ENCODE results near the gene TMEM131L.
A peak's percentile ranks its signal among the peaks of the same experiment; 100 is the strongest.
"Not testable (repeated sequence)": the region's sequence is repeated elsewhere in the genome, so short reads cannot be mapped to it uniquely, and the experiment has no call there.

The TMEM131L gene, protein sequence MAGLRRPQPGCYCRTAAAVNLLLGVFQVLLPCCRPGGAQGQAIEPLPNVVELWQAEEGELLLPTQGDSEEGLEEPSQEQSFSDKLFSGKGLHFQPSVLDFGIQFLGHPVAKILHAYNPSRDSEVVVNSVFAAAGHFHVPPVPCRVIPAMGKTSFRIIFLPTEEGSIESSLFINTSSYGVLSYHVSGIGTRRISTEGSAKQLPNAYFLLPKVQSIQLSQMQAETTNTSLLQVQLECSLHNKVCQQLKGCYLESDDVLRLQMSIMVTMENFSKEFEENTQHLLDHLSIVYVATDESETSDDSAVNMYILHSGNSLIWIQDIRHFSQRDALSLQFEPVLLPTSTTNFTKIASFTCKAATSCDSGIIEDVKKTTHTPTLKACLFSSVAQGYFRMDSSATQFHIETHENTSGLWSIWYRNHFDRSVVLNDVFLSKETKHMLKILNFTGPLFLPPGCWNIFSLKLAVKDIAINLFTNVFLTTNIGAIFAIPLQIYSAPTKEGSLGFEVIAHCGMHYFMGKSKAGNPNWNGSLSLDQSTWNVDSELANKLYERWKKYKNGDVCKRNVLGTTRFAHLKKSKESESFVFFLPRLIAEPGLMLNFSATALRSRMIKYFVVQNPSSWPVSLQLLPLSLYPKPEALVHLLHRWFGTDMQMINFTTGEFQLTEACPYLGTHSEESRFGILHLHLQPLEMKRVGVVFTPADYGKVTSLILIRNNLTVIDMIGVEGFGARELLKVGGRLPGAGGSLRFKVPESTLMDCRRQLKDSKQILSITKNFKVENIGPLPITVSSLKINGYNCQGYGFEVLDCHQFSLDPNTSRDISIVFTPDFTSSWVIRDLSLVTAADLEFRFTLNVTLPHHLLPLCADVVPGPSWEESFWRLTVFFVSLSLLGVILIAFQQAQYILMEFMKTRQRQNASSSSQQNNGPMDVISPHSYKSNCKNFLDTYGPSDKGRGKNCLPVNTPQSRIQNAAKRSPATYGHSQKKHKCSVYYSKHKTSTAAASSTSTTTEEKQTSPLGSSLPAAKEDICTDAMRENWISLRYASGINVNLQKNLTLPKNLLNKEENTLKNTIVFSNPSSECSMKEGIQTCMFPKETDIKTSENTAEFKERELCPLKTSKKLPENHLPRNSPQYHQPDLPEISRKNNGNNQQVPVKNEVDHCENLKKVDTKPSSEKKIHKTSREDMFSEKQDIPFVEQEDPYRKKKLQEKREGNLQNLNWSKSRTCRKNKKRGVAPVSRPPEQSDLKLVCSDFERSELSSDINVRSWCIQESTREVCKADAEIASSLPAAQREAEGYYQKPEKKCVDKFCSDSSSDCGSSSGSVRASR (N-terminal part only)

DNA sequence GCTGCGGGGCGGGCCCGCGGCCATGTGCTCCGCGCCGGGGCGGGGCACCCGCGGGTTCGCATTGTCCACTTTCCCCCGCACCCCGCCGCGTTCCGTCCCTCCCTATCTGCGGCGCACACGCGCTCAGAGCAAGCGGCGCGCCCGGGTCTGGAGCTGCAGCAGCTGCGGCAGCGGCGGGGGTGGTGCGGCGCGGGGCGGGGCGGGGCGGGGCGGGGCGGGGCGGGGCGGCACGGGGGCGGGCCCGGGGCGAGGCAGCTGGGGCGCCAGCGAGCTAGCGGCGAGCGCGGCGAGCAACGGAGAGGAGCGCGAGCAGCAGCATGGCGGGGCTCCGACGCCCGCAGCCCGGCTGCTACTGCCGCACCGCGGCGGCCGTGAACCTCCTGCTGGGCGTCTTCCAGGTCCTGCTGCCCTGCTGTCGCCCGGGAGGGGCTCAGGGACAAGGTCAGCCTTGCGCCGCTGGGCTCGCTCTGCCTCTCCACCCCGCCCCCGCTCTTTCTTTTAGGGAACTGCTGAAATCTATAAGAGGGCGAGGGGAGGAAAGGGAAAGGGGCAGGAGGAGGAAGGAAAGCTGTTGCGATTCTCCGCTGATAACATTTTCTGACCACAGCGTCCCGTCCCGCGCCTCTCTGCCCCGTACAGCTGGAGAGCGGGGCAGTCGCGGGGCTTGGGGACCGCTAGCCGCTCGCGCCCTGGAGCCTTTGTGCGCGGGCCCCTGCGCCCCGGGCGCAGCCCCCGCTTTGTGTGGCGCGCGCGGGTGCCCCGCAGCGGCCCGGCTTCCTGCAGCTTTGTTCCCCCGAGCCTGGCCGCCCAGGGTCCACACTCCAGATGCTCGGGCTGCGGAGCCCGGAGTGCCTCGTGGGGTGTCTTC is at the start of gene TMEM131L:
TSS of gene TMEM131L (plus strand) at position 280 of the 868 bp plus-strand sequence. CDS start at position 318, 38 bp downstream.
- DNase-seq (ENCODE audit: low read depth in 3 of 3) = peak; percentile 46 to 65 (median 60)

DNA sequence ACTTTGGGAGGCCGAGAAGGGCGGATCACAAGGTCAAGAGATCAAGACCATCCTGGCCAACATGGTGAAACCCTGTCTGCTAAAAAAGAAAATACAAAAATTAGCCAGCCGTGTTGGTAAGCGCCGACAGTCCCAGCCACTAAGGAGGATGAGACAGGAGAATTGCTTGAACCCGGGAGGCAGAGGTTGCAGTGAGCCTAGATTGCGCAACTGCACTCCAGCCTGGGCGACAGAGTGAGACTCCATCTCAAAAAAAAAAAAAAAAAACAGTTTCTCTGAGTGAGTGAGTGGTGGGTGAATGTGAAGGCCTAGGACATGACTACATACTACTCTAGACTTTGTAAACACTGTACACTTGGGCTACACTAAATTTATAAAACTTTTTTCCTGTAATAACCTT is 49.7 kb upstream of the TMEM131L start:
- DNase-seq (ENCODE audit: low read depth in 3 of 3) = not testable (repeated sequence)

DNA sequence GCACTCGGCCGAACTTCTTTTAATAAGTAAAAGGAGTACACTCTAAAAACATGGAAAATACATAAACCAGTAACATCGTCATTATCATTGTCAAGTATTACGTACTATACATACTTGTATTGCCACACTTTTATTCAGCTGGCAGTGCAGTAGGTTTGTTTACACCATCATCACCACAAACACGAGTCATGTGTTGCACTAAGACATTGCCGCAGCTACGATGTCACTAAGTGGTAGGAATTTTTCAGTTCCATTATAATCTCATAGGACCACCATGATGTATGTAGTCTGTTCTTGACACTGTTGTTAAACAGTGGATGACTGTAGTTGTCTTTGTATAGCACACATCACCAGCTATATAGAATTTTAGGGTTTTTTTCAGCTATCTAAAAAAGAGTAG is 48.0 kb upstream of the TMEM131L start:
- no peak for DNase-seq (ENCODE audit: low read depth in 3 of 3)

DNA sequence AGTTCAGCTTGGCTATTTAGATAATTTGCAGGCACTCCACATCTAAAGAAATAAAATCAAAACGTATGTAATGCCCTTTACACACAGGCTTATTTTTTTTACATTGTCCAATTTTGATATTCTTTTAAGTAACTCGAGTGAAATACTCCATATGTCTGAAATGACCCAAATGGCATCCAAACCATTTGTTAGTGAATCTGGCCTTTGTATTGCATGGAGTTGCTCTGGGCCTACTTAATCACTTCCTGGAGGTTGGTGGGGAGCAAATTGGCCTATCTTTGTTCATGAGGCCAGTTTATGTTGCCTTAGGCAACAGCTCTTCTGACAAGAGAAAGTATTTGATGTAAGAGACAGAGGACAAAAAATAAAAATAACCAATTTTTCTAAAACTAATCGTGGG is 47.6 kb upstream of the TMEM131L start:
- no peak for DNase-seq (ENCODE audit: low read depth in 3 of 3)

DNA sequence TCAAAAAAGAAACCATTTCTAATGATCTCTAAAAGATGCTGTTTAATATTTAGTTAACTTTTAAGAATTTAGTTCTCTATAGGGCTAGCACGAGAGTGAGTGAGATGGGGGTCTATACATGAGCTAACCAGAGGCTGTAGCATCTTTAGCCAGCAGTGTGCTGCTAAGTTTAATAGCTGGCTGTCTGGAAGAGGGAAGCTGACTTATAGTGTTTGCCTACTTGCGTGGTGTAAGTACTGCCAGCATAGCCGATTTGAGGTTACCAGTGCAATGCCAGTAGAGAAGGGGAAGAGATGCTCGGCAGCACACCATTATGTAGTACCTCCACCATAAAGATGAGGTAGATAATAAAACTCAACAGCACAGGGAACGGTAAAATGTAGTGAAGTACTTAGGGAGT is 47.1 kb upstream of the TMEM131L start:
- no peak for DNase-seq (ENCODE audit: low read depth in 3 of 3)

DNA sequence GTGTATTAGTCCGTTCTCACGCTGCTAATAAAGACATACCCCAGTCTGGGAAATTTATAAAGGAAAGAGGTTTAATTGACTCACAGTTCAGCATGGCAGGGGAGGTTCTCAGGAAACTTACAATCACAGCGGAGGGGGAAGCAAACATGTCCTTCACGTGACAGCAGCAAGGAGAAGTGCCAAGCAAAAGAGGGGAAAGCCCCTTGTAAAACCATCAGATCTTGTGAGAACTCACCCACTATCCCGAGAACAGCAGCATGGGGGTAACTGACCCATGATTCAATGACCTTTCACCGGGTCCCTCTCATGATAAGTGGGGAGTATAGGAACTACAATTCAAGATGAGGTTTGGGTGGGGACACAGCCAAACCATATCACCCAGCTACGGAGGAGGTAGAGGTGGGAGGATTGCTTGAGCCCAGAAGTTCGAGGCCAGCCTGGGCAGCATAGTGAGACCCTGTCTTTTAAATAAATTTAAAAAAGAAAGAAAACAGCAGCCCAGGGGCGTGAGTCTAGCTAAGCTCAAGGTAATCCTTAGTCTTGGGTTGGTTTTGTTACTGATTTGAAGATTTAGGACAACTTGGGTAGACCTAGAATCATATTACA is 46.4 kb upstream of the TMEM131L start:
- no peak for DNase-seq (ENCODE audit: low read depth in 3 of 3)

DNA sequence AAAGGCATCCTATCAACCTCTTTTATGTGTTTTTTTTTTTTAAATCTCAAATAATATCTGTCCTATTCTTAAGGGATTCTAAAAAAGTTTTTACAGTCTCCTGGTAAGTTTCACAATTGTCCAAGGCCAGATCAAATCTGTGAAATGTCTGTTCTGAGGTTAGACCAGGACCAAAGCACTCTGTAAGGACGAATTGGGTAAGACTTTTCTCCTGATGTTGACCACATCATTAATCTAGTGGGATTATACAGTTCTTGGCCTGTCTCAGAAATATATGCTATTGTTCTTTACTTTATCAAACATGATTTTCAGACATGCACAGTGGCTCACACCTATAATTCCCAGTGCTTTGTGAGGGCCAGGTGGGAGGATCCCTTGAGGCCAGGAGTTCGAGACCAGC is 45.8 kb upstream of the TMEM131L start:
- no peak for DNase-seq (ENCODE audit: low read depth in 3 of 3)

DNA sequence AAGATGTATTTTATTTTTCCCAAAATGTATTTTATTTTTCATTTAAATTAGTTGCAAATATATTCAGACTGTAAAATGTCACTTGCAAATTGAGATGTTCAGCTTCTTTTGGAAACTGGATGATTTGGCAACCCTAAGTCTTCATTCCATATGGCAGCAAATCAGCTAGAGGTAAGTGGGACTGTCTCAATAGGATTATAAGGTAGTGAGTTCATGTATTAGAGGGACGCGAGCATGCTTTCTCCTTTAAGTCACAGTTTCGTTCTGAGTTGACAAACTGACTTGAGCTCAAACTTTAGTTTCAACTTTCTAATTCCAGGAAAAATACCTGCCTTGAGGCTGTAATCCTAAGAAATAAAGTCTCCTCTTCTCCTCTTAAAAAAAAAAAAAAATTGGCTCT is 44.2 kb upstream of the TMEM131L start:
- DNase-seq (ENCODE audit: low read depth in 3 of 3) = no peak

DNA sequence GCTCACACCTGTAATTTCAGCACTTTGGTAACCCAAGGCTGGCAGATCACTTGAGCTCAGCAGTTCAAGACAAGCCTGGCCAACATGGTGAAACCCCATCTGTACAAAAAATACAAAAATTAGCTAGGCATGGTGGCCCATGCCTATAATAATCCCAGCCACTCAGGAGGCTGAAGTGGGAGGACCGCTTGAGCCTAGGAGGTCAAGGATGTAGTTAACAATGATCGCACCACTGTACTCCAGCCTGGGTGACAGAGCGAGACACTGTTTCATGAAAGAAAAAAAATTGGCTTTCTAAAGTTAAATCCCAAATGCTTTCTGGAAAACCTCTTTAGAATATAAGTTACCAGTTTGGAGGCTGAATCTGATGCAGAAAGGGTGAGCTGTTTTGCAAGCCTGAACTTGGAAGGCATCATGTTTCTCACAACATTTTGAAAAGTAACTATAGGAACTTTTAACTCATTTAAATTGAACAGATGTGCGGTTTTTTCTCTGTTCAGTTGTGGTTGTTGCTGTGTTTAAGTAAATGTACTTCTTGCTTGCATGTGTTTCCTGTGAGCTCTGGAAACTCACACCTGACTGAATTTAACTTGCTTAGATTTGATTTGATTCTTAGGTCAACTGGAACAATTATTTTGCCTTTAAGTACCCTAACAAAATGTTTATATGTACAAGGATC is 39.8 kb upstream of the TMEM131L start:
- no peak for DNase-seq (ENCODE audit: low read depth in 3 of 3)

DNA sequence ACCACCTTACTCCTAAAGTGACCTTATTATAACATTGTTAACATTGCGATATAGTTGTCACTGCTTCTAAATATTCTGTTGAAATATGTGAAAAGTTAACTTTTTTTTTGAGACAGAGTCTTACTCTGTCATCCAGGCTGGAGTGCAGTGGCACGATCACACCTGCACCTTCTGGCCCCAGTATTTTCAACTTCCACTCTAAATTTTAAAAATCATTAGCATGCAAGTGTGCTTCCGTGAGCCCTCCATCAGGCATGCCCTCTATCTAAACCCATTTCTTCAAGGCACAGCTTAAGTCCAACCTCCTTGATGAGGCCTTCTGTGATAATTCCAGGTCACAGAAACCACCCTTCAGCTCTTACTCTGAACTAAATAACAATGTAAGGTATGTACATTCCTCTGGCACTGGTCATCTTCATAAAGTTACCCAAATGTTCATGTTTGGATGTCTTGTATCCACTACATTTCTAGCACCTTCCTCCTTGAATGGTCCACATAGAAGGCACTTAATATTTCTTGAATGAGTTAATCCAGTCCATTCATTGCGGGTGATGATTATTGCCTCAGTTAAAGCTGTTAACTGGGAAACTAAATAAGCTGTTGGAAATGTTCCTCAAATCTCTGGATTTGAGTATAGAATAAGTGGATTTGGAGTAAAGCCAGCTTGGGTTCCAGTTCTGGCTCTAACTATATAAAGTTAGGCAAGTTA is 38.6 kb upstream of the TMEM131L start:
- DNase-seq (ENCODE audit: low read depth in 3 of 3) = no peak

DNA sequence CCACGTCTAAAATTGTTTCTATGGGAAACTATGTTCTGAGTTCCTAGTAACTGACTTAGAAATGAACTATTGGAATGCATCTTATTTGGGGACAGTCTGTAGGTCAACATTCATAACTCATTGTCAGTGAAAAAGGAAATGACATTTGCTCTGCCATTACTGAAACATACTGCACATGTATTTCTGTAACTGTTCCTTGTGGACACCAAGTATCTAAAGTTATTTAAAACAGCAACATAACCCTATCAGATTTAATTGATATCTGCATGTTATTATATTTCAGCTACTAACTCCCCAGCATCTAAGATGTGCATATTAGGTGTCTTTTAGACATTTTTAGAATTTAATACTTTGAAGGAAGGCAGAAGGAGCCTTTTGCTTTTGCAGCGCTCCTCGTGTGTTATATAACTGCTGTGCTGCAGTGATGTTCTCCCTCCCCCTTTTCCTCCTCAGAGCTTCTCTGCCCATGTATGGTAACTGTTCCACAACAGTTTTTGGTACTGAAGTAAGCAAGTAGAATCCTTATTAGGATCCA is 37.2 kb upstream of the TMEM131L start:
- DNase-seq (ENCODE audit: low read depth in 3 of 3) = no peak

DNA sequence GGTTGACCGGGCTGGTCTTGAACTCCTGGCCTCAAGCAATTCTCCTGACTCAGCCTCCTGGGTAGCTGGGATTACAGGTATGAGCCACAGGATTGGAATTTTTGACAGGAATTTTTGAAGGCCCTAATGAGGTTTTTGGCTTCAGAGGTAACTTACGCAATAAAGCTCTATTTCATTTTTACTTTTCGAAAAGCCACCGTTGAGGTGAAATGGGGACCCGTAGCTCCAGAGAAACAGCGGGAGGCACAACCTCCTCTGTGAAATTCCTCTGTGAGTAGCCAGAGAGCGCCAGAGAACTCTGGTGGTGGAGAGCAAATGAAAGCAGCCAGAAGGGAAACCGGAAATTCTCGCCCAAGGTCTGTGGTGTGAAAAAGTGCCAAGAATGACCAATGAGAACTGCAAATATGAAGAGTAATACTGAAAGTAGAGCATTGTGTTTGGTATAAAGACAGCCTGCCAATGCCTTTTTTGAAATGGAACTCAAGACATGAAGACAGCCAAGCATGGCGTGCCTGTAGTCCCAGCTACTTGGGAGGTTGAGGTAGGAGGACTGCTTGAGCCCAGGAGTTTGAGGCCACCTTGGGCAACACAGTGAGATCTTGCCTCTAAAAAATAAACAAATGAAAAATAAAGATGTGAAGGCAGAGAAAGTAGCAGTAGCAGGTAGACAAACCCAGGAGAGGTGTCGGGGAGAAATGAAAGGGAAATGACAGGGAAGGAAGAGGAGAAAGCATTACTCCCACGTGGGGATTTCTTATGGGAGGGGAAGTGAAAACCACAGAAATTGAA is 33.0 kb upstream of the TMEM131L start:
- DNase-seq (ENCODE audit: low read depth in 3 of 3) = peak in 2 of 3 experiments; percentile 31 to 47

DNA sequence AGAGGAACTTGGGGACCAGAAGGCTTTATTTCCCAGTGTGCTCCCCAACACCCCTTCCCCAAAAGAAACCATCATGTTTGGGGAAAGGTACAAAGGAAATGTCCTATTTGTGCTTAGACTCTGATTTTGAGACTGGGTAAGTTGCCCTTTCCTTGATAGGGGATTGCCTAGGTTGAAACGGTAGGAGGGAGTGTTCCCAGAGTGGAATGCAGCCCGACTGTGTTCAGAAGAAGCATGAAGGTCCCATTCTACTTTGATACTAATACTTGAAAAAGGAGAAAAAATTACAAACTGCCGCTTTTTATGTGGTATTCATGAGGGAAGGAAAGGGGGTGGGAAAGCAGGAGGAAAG is 32.4 kb upstream of the TMEM131L start:
- no peak for DNase-seq (ENCODE audit: low read depth in 3 of 3)

DNA sequence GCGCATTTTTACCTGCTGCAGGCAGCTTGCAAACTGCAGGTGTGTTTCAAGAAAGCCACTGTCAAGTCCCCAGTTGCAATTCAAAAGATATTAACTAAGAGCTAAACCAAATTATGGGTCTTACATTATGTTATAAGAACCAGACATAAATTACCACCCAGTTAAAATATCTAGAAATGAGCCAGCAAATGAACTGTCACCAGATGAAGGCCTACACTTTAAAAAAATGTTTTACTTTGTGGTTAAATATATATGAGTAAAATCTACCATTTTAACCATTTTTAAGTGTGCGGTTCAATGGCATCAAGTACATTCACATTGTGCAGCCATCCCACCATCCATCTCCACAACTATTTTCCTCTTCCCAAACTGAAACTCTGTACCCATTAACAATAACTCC is 32.0 kb upstream of the TMEM131L start:
- no peak for DNase-seq (ENCODE audit: low read depth in 3 of 3)

DNA sequence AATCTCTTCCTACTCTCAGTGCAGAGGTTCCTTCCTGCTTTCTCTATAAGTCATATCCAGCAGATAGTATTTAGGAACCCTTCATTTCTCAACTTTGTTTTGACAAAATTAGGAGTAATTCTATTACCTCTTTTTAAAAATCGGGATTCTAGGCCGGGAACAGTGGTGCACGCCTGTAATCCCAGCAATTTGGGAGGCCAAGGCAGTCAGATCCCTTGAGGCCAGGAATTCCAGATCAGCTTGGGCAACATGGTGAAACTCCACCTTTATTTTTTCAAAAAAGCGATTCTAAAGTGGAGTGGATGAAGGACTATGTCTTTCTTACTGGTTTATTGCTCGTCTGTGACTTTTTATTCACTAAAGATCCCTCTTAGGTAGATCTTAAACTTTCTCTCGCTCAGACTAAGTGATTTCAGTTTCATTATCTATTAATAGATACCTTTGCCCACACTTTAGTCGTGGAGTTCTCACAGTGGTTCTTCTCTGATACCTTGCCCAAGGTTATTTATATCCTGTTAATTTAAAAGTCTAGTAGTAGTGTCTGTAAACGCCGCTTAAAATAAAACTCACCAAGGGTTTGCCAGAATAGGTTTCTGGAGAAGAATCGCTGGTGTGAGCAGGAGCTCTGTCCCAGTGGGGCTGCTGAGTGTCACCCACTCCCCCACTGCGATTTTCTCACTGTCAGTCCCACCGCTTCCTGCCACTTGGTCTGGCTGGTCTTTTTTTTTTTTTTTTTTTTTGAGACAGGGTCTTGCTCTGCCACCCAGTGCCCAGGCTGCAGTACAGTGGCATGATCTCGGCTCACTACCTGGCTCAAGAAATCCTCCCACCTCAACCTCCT is 27.0 kb upstream of the TMEM131L start:
- DNase-seq (ENCODE audit: low read depth in 3 of 3) = peak in 2 of 3 experiments; percentile 11 to 21

DNA sequence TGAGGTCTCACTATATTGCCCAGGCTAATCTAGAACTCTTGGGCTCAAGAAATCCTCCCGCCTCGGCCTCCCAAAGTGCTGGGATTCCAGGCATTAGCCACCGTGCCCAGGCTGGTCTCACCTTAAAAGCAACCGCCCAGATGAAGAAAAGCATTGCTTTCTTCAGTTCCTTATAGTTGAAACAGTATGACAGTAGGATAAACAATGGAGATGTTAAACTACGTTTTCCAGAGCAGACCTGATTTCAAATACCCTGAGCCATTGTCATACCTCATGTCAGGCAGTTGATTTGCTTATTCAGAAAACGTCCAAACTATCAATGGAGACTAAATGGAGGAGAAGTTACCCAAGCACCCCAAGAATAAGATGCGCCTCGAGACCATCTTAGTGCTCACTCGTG is 26.3 kb upstream of the TMEM131L start:
- no peak for DNase-seq (ENCODE audit: low read depth in 3 of 3)

DNA sequence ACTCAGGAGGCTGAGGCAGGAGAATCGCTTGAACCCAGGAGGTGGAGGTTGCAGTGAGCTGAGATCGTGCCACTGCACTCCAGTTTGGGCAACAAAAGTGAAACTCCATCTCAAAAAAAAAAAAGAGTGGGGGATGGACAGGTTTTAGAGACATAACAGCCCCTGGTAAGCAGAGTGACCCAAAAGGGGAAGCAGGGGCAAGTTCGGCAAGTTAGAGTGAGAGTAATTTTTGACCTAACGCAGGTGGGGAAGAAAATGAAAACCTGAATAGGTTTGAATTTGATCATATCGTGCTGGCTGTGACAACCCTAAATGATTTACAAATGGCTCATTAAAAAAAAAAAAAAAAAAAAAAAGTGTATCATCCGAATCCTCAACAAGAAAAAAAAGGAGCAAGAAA is 25.7 kb upstream of the TMEM131L start:
- no peak for DNase-seq (ENCODE audit: low read depth in 3 of 3)
